HUES6 (cell line): ENCODE data around the gene FAF1.
A peak's percentile ranks its signal among the peaks of the same experiment; 100 is the strongest.

ENCODE experiments used
- H3K27ac ChIP-seq: 2 replicates; pipeline ENCODE4 v1.7.0; 2013; ENCODE audit warnings: low read depth, mild to moderate bottlenecking, low read length, inconsistent platforms
- H3K27me3 ChIP-seq: 2 replicates; pipeline ENCODE4 v1.6.1; 2013; ENCODE audit warnings: low read length; ENCODE audit not compliant: control insufficient read depth, insufficient read depth
- H3K36me3 ChIP-seq: 2 replicates; pipeline ENCODE4 v1.6.1; 2013; ENCODE audit warnings: low read length; ENCODE audit not compliant: control insufficient read depth, insufficient read depth
- H3K4me1 ChIP-seq: 2 replicates; pipeline ENCODE4 v1.6.1; 2013; ENCODE audit warnings: low read length; ENCODE audit not compliant: control insufficient read depth, insufficient read depth
- H3K4me3 ChIP-seq: 2 replicates; pipeline ENCODE4 v1.5.1; 2013; ENCODE audit warnings: low read depth, low read length
- H3K9ac ChIP-seq: one replicate; pipeline ENCODE4 v1.6.1; 2013; ENCODE audit warnings: mild to moderate bottlenecking, low read length
- H3K9me3 ChIP-seq: 2 replicates; pipeline ENCODE4 v1.6.1; 2013; ENCODE audit warnings: low read depth, low read length; ENCODE audit not compliant: control insufficient read depth, insufficient read depth

Gene FAF1

DNA sequence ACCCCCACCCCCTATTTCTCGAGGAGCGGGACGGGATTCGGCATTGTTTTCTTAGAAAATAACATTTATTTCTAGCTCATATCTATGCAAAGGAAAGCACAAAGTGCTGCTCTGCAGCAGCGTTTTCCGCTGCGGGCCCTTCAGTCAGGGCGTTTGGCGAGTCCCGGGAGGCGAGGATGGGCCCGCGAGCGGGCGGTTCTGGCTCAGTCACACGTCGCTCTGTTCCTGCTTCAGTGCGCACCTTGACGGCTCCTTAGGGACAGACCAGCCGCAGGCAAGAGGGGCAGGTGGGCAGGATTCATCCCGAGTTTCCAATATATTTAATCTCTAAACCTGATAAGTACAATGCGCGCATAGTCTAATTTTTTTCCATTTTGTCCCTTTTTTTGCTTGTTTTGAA lies 542.6 kb downstream of the FAF1 start:
- H3K36me3 ChIP-seq = no peaks in the 10 kb centered on the region
- no peak overlapping the region for H3K9ac ChIP-seq
- H3K4me3 ChIP-seq = peak overlapping the region; percentile 65; the same call in 1 of the 2 replicates
- H3K27ac ChIP-seq = no peak overlapping the region
- H3K9me3 ChIP-seq = peaks cover 3% of the 10 kb centered on the region; the same call in 1 of the 2 replicates
- H3K4me1 ChIP-seq = peaks cover 9% of the 10 kb centered on the region
- H3K27me3 ChIP-seq = peaks cover 100% of the 10 kb centered on the region

DNA sequence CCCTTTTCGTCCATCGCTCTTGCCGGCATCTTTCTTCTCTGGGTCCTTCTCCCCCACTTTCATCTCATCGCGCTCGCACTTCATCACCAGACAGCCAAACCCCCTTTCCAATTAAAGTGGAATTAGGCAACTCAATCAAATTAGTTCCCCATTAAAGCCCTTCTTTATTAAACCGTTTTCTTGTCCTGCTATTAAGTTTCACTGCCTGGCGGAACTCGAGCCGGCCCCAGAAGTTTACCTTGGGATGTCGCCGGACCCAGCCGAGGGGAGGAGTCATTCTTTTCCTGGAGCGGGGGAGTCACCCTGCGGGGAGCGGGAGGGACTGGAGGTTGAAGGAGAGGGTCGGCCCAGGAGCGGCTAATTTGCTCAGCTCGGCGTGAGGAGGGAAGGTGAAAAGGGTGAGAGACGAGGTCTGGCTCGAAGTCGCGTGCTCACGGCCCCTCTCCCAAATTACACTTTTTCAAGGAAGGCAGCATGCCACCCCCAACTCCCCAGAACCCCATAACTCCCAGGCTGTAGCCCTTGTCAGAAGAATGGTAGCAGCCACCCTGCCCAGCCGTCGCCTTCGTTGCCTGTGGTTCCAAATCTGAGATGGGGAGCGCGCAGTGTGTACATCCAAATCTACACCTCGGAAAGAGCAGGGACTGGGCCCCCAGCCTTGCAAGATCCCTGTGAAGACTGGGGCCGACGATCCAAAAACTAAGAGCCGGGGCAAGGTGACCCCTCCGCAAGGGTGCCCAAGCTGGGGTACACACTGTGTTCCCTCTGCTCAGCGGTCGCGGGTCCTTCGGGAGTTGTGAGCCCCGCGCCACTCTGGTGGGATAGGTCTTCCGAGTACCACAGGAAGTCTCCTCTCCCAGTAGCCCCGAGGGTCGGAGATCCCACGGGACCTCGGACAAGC lies 543.3 kb downstream of the FAF1 start:
- Histone ChIP-seq H3K36me3 (no peaks in the 10 kb centered on the region), H3K27me3 (peaks cover 100% of the 10 kb centered on the region), H3K9ac (no peak overlapping the region), H3K4me1 (peaks cover 7% of the 10 kb centered on the region), H3K27ac (no peak overlapping the region), H3K4me3 (peak overlapping the region; percentile 65), H3K9me3 (peaks cover 3% of the 10 kb centered on the region; the same call in 1 of the 2 replicates)

DNA sequence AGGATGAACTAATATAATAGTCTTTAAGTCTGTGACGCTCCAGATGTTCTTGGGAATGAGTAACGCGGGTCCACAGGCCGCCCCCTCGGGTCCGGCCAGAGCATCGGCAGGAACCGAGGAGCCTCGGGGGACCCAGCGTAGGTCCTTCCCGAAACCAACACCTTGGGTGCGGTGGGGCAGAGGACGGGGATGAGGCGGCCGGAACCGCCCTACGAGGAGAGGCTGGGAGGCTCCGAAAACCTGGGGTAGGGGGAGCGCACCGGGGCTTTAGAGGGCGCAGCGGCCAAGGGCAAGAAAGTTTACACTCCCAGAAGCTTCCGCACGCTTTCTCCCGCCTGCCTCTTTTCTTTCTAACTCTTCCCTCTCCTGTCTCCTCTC lies 543.9 kb downstream of the FAF1 start:
- Histone ChIP-seq H3K9ac (no peak overlapping the region), H3K36me3 (no peaks in the 10 kb centered on the region), H3K27me3 (peaks cover 100% of the 10 kb centered on the region), H3K9me3 (peaks cover 3% of the 10 kb centered on the region; the same call in 1 of the 2 replicates), H3K4me1 (peaks cover 5% of the 10 kb centered on the region), H3K4me3 (peak overlapping the region; percentile 65), H3K27ac (no peak overlapping the region)

DNA sequence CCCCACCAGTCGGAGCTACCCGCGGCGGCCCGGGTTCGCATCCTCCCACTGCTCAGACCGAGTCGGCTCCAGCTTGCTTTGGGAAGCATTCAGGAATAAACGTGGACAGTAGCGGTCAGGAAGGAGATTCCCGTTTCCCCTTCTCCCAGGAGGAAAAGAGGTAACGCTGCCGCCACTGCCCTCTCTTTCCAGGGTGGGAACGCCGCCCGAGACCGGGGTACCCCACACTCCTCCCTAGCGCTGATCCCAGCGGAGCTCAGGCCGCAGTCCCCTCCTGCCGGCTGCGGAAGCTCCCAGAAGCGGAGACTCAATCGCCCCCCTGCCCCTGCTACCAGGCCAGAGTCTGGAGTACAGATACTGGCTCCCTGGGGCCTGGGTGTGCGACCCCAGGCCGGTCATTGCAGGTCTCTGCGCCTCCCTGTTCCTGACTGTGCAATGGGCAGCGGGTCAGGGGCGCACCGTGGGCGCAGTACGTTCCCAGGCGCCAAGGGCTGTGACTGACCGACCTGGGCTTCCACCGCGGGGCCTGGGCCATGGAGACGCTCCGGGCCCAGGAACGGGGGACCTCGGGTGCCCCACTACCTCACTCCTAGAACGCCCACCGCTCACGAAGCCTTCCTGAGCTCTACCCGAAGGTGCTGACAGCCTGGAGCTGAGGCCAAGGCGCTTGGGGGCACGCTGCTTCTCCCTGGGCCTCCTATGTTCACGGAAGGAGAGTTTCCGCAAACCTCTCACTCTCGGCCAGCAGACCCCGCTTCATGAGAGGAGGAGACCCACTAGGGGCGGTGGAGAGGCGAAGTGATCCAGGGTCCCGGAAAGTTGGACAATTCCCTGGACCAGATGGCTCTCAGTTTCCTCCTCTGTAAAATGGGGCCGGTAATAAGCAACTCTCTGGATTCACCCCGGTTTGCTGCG lies 544.6 kb downstream of the FAF1 start:
- peaks cover 3% of the 10 kb centered on the region; the same call in 1 of the 2 replicates for H3K9me3 ChIP-seq
- peak overlapping the region; percentile 65 for H3K4me3 ChIP-seq
- H3K9ac ChIP-seq = no peak overlapping the region
- no peaks in the 10 kb centered on the region for H3K36me3 ChIP-seq
- peaks cover 99% of the 10 kb centered on the region for H3K27me3 ChIP-seq
- peaks cover 2% of the 10 kb centered on the region for H3K4me1 ChIP-seq
- H3K27ac ChIP-seq = no peak overlapping the region

DNA sequence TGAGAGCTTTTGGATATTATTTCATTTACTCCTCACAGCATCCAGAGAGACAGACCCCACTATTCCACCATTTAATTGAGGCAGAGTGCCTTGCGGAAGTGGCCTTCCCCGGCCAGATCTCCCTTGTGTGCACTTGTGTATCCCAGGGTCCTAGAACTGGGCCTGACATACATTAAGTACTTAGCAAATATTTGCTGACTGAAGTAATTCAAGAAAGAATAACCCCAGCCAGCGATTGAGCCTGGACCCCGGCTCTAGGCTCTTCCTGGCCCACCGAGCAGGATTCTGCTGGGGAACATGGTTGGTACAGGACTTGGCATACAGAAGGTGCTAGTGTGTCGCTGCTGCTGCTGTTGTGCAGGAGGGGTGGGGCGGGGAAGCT lies 545.2 kb downstream of the FAF1 start:
- Histone ChIP-seq H3K4me1 (no peaks in the 10 kb centered on the region; the same call in none of the 2 replicates), H3K27ac (no peak overlapping the region), H3K9ac (no peak overlapping the region), H3K36me3 (no peaks in the 10 kb centered on the region), H3K27me3 (peaks cover 99% of the 10 kb centered on the region), H3K9me3 (peaks cover 3% of the 10 kb centered on the region; the same call in 1 of the 2 replicates), H3K4me3 (peak overlapping the region; percentile 65)

DNA sequence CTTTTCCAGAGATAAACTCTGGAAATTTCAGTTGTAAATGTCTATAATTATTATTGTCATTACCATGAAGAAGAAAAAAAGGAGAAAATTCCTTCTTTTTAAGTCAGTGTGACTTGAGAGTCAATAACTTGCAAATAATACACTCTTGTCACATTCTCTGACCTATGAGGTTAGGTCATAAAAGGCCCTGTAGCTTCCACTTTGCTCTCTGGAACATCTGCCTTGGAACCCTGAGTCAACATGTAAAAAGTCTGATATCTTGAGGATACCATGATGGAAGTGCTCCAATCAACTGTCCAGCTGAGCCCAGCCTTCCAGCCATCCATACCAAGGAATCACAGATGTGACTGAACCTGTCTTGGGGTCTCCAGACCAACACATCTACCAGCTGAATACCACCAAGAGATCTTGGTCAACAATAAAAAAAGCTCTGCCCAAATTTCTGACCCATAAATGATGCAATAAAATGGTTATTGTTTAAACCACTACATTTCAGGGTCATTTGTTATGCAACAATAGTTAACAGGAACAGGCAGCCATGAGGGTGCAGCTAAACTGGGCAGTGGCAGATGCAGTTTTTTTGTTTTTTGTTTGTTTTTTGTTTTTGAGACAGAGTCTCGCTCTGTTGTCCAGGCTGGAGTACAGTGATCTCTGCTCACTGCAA lies 547.1 kb downstream of the FAF1 start:
- peaks cover 95% of the 10 kb centered on the region for H3K27me3 ChIP-seq
- peaks cover 3% of the 10 kb centered on the region; the same call in 1 of the 2 replicates for H3K9me3 ChIP-seq
- H3K27ac ChIP-seq = no peak overlapping the region

DNA sequence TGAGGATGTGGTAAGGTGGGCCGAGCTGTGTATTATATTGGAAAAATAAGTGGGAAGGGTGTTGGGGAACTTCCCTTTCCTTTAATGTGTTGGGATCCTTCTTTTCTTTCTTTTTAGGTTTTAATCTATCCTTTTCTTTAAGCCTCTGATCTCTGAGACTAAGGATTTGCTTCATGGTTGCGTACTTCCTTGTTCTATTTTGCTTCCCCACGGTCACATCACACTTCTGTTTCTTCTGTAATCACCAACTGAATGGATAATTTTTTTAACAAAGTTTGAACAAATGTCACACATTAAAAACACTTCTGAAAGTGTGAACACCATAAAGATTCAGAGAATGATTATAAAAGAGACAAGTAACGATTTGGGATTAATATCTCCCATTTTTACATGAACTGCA lies 554.3 kb downstream of the FAF1 start:
- Histone ChIP-seq H3K27me3 (peaks cover 34% of the 10 kb centered on the region), H3K9ac (no peak overlapping the region), H3K27ac (no peak overlapping the region), H3K9me3 (no peaks in the 10 kb centered on the region), H3K4me3 (no peak overlapping the region), H3K4me1 (no peaks in the 10 kb centered on the region), H3K36me3 (no peaks in the 10 kb centered on the region)

More for the DNA sequence above, 547.1 kb downstream of the FAF1 start:
- Histone ChIP-seq H3K9ac (no peak overlapping the region), H3K4me1 (no peaks in the 10 kb centered on the region), H3K36me3 (no peaks in the 10 kb centered on the region), H3K4me3 (no peak overlapping the region)

DNA sequence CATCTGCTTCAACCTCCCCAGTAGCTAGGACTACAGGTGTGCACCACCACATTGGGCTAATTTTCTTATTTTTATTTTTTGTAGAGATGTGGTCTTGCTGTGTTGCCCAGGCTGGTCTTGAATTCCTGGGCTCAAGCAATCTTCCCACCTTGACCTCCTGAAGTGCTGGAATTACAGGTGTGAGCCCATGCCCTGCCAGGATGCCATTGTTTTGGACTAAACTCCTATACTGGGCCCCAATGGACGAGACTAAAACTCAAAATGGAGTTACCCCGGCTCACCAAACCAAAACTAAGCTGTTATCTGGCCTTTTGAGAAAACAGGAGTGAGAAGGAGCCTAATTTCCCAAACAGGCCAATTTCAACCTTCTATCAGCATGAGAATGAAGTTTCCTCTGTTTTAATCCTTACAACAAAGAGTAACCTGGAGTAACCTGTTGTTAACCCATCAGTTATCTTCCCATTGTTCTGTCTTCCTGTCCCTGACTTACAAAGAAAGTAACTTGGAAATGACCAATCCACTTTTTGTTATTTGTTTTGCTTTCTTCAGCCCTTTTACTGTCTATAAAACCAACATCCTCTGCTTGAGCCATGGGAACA lies 566.4 kb downstream of the FAF1 start:
- Histone ChIP-seq H3K4me3 (no peak overlapping the region), H3K36me3 (no peaks in the 10 kb centered on the region), H3K4me1 (peaks cover 6% of the 10 kb centered on the region; the same call in 1 of the 2 replicates), H3K9me3 (peaks cover 10% of the 10 kb centered on the region), H3K9ac (no peak overlapping the region), H3K27ac (0 out of 2 replicates have a peak overlapping the region, but pooled peaks have one; percentile 26), H3K27me3 (no peaks in the 10 kb centered on the region)
